ENCODE results near the gene WDFY4.

Gene WDFY4

DNA sequence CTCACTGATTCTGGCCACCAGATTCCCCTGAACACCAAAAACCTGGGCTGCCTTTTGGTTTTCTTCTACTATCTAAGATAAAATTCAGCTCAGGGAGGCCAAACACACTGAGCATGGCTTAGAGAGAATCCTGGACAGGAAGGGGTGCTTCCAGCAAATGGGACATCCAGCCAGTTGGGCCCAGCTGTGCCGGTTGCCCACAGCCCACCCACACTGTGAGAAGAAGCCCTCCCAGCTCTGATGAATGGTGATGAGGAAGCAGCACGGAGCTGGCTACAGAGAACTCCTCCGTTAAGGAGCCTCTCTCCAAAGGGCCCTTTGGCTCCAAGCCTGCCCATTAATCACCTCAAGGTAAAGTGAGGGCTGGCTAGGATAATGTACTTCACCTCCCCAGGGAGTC is 239.1 kb downstream of the WDFY4 start:
- DNase-seq, result no peak

DNA sequence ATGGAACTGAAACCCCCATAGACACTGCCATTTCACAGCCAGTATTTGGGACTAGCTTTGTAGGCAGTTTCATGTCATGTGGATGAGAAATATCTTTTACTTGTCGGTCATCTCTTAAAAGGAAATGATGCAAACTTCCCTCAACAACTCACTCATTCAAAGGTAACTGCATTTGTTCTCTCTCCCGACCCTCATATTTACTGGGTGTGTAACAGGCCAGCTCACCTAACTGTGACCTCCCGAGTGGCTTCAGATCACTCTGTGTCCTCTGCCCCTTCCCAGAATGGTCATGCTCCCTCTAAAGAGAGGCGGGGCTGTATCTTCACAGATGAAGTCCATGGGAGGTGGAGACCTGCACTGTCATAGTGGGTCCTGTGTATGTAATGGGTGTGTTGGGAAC is 240.3 kb downstream of the WDFY4 start:
- DNase-seq, result no peak

GRCh38 chr10:48926255-48926654 is 241.6 kb downstream of the WDFY4 start:
- no peak for DNase-seq

- no peak for DNase-seq
Measured at GRCh38 chr10:48926764-48927540, 242.3 kb downstream of the WDFY4 start.

GRCh38 chr10:48929413-48929990 is 244.8 kb downstream of the WDFY4 start:
- DNase-seq, result no peak

- peak; percentile 12 for DNase-seq
Measured at GRCh38 chr10:48931188-48931587, 246.5 kb downstream of the WDFY4 start.

DNA sequence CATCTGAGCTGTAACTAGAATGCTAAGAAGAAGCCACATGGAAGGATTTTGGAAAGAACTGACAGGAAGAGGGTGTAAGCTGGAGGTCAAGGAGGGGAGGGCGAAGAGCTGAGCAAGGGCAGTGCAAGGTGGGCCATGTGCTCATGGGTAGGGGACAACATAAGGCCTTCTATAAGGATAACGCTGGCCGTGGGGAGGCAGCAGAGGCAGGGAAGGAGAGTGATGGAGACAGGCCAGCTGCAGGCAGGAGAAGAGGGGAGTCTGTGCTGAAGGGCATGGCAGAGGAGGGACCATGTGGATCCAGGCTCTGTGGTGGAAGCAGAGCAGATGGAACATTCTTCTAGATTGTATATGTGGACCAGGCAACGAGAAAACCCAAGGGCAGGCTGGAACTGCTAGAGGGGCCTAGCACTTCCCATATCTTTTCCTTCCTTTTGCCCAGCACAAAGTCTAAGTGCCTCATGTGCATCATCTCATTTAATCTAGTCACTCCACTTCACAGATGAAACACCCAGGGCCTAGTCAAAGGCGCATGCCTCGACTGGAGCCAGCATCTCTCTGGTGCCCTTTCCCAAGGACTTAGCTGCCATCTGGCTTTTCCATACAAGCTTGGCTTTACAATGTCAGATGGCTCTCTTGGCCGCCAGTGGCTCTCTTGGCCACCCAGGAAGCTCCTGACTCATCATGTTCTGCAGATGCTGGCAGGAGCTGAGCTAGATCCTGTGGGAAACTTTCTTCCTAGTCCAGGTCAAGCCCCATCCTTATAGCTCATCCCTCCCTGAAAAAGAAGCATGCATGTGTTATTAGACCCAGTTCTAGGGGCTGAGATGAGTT is 248.4 kb downstream of the WDFY4 start:
- DNase-seq, result no peak

DNA sequence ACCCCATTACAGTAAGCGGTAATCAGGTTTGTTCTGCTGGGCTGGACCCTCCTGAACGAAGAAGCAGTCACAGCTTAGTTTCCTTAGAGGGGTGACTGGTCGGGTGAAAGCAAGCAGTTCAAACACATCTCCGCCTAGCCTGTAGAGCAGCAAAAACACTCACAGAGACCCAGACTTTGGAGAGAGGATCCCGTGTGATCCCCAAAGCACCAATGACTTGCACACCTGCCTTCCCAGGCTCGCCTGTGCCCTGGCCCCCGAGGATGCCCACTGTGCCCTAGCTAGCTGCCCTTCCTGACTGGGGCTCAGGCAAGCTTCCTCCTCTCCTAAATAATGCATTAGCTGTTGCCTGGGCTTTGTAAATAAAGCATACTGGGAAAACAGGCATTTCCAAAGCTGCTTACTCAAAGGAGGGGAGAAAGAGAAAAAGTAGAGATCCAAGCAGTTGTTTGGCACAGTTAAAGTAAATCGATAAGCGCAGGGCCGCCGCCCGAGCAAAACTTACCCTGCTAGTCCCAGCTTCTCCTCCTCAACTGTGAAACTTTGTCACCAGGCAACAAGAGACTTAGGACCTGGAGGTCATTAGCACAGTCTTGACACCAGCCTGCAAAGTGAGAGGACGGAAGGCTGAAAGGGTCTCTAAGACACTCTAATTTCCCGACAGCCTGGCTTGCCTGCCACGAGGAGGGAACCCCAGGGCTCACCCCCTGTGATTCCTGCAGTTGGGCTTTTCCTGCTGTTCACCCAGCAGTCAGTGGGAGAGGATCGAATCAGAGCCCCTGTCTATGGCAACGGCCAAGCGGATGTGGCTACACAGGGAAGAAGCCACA is 250.2 kb downstream of the WDFY4 start:
- DNase-seq, result no peak

- DNase-seq, result no peak
Measured at GRCh38 chr10:48935577-48935976, 250.9 kb downstream of the WDFY4 start.

DNA sequence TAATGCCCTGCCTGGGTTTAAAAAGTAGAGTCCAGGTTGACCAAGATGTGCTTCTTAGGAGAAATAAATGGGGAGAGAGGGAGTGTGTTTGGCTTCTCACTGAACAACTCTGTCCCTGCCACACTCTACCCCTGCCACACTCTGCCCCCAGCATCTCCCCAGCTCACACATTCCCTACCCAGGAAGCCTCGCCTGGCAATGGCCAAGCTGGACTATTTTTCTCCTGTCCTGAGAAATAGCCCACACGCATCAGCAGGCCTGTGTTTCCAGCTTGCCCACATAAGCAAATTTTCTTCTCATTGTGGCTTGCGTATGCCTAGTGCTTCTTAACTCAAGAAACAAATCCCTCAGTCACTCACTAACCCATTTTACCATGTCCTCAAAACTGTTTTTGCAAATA is 253.1 kb downstream of the WDFY4 start:
- DNase-seq, result no peak

GRCh38 chr10:48938281-48938680 is 253.6 kb downstream of the WDFY4 start:
- DNase-seq, result no peak

GRCh38 chr10:48938990-48939536 is 254.4 kb downstream of the WDFY4 start:
- no peak for DNase-seq

GRCh38 chr10:48939790-48940325 is 255.2 kb downstream of the WDFY4 start, which contains the start of gene LRRC18:
Gene LRRC18, minus strand, starts transcription at chr10:48939840. Its CDS starts 25,685 bp downstream, at chr10:48914155.
- no peak for DNase-seq

GRCh38 chr10:48940372-48940771 is 255.7 kb downstream of the WDFY4 start:
- DNase-seq, result no peak

GRCh38 chr10:48940958-48941357 is 256.3 kb downstream of the WDFY4 start:
- no peak for DNase-seq

- no peak for DNase-seq
Measured at GRCh38 chr10:48941427-48942075, 256.9 kb downstream of the WDFY4 start.

- DNase-seq, result no peak
Measured at GRCh38 chr10:48943096-48943495, 258.4 kb downstream of the WDFY4 start.

DNA sequence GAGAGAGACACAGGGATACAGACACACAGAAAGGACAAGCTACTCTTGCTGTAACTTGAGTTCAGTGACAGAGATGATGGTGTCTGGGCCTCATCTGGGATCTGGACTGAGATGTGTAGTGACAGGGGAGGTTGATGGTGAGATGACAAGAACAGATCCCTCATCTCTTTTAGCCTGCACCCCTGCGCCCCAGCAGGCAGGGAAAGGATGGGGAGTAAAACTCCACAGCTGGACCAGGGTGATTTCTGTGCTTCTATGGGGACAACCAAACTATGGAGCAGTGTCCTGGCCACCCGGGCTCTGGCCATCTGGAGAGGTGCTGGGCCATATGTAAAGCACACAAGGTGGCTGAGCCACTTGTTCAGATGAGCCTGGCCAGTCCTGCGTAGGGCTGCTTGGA is 259.5 kb downstream of the WDFY4 start:
- no peak for DNase-seq

- DNase-seq, result no peak
Measured at GRCh38 chr10:48945441-48946130, 260.9 kb downstream of the WDFY4 start.

GRCh38 chr10:48946332-48946731 is 261.7 kb downstream of the WDFY4 start:
- DNase-seq, result no peak

- DNase-seq, result no peak
Measured at GRCh38 chr10:48946891-48947500, 262.3 kb downstream of the WDFY4 start.
